OCI-LY7 (cell line): Measurements from ENCODE around the gene FALEC. TPM values are rescaled to one million over a fixed set of nuclear protein-coding genes. Genes with fewer than 3 reads are reported as not detected.

Source experiments
- BruUV-seq: library from RNA; stranded (reverse); fragments of 400-500 nt; replicated peaks from 2 replicates; lab custom pipeline; 2021; lab: Mats Ljungman, UMichigan
- CTCF ChIA-PET: fragments of 300-600 bp; sonication (Branson Sonifier 250); formaldehyde crosslinking; loops from one replicate; lab custom pipeline; 2022; ENCODE audit warnings: antibody characterized with exemption; ENCODE audit not compliant: unreplicated experiment; lab: Charles Lee
- POLR2A ChIA-PET: fragments of 300-600 bp; sonication (Branson Sonifier 250); formaldehyde crosslinking; loops from one replicate; lab custom pipeline; 2022; ENCODE audit warnings: antibody characterized with exemption; lab: Charles Lee
- DNase-seq: peaks from one replicate; pipeline ENCODE4 v3.0.0-alpha.2; 2015; ENCODE audit warnings: low spot score
- H2AFZ ChIP-seq: fragments of 200-600 bp; sonication (generic), shearing (Covaris generic); 2 replicates; pipeline ENCODE4 v1.6.1; 2014; ENCODE audit warnings: mild to moderate bottlenecking, antibody characterized with exemption, low read length, moderate library complexity
- H3K27ac ChIP-seq: fragments of 200-600 bp; sonication (generic); 2 replicates; pipeline ENCODE4 v1.5.1; 2014; ENCODE audit warnings: mixed run types, low read depth, mild to moderate bottlenecking, moderate library complexity, low read length, inconsistent platforms; ENCODE audit not compliant: poor library complexity, severe bottlenecking
- H3K36me3 ChIP-seq: fragments of 200-600 bp; sonication (generic); 2 replicates; pipeline ENCODE4 v1.6.1; 2014; ENCODE audit warnings: mild to moderate bottlenecking, antibody characterized with exemption, low read length, moderate library complexity, mixed read lengths; ENCODE audit not compliant: insufficient read depth
- H3K4me1 ChIP-seq: fragments of 200-600 bp; sonication (generic); 2 replicates; pipeline ENCODE4 v1.5.1; 2014; ENCODE audit warnings: mild to moderate bottlenecking, low read length; ENCODE audit not compliant: insufficient read depth, poor library complexity, severe bottlenecking
- H3K4me2 ChIP-seq: fragments of 200-600 bp; sonication (generic); 2 replicates; pipeline ENCODE4 v1.6.1; 2014; ENCODE audit warnings: mild to moderate bottlenecking, low read length
- H3K4me3 ChIP-seq: fragments of 200-600 bp; sonication (generic); 2 replicates; pipeline ENCODE4 v1.5.1; 2014; ENCODE audit warnings: mild to moderate bottlenecking, low read depth, low read length; ENCODE audit not compliant: poor library complexity, severe bottlenecking
- H3K79me2 ChIP-seq: fragments of 200-600 bp; sonication (generic); 2 replicates; pipeline ENCODE4 v1.6.1; 2016; ENCODE audit warnings: low read depth, mild to moderate bottlenecking, low read length, moderate library complexity, mixed read lengths; ENCODE audit not compliant: insufficient read depth
- H3K9me2 ChIP-seq: fragments of 200-600 bp; sonication (generic); 2 replicates; pipeline ENCODE4 v1.6.1; 2016; ENCODE audit warnings: mild to moderate bottlenecking, low read length, mixed read lengths; ENCODE audit not compliant: insufficient read depth
- H3K9me3 ChIP-seq: fragments of 200-600 bp; sonication (generic); 2 replicates; pipeline ENCODE4 v1.6.1; 2014; ENCODE audit warnings: mild to moderate bottlenecking, mixed run types, low read length, mixed read lengths
- H4K20me1 ChIP-seq: fragments of 200-600 bp; sonication (generic); 2 replicates; pipeline ENCODE4 v1.6.1; 2014; ENCODE audit warnings: mild to moderate bottlenecking, antibody characterized with exemption, low read length, moderate library complexity, mixed read lengths; ENCODE audit not compliant: insufficient read depth
- EZH2phosphoT487 ChIP-seq: fragments of 200-600 bp; sonication (generic); IDR thresholded peaks from 2 replicates; pipeline ENCODE4 v1.6.1; 2018; ENCODE audit warnings: low read depth, borderline replicate concordance, mild to moderate bottlenecking, mixed run types, antibody characterized with exemption, low read length, moderate library complexity, mixed read lengths
- intact Hi-C: fragments of 100-400 bp; cut with micrococcal nuclease; formaldehyde crosslinking; loops from one replicate; pipeline ENCODE4 v1.10.0; 2022; ENCODE audit not compliant: unreplicated experiment
- total RNA-seq, 2 experiments: library from RNA; depleted of rRNA in 1 of 2; stranded (reverse); fragments of >200 nt in 1 of 2; shearing (Covaris generic) in 1 of 2; gene quantifications; 2 replicates each; pipeline ENCODE4 v1.2.3, GENCODE V29; 2014 to 2022
- TF ChIP-seq, protein P1 (sequence below): fragments of 200-600 bp; sonication (generic); conservative IDR thresholded peaks from 2 replicates; pipeline ENCODE4 v1.5.1; 2014; ENCODE audit warnings: mild to moderate bottlenecking, antibody characterized with exemption, low read length, moderate library complexity, mixed read lengths

FALEC gene
- total RNA-seq, 2 experiments from 2014 or later, result 0.47 to 1.9 TPM

DNA sequence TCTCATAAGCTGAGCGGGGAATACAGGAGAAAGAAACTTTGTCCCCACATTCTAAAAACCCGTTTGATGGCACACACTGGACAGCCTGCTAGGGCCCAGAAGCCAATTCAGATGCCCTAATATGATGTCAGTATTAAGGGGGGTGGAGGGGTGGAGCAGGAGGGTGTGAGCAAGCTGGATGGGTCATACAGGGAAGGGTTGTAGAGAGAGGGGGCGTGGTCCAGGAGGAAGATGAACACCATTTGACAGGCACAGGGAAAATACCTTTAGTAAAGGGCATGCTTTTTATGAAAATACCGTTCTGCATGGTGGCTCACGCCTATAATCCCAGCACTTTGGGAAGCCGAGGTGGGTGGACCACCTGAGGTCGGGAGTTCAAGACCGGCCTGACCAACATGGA lies 22.4 kb upstream of the FALEC start:
- POLR2A ChIA-PET, result interaction anchor here (0.7 kb wide), 2 partner anchors 35 to 167 kb away, joined by 3 to 4 read pairs; no protein-coding TSS in a partner anchor
- H2AFZ ChIP-seq, result no peak overlapping the region

GRCh38 chr1:150498342-150498741 lies 17.2 kb upstream of the FALEC start:
- CTCF ChIA-PET, result no interaction called here
- Histone ChIP-seq H3K9me2 (no peaks in the 10 kb centered on the region), H3K4me2 (no peak overlapping the region), H3K36me3 (peaks cover 63% of the 10 kb centered on the region), H3K4me1 (no peaks in the 10 kb centered on the region), H4K20me1 (no peaks in the 10 kb centered on the region), H3K27ac (no peak overlapping the region), H3K9me3 (no peaks in the 10 kb centered on the region), H3K4me3 (no peak overlapping the region), H2AFZ (no peak overlapping the region), H3K79me2 (no peaks in the 10 kb centered on the region)
- BruUV-seq, result no TSS peak
- DNase-seq, result no peak
- TF ChIP-seq, protein P1, sequence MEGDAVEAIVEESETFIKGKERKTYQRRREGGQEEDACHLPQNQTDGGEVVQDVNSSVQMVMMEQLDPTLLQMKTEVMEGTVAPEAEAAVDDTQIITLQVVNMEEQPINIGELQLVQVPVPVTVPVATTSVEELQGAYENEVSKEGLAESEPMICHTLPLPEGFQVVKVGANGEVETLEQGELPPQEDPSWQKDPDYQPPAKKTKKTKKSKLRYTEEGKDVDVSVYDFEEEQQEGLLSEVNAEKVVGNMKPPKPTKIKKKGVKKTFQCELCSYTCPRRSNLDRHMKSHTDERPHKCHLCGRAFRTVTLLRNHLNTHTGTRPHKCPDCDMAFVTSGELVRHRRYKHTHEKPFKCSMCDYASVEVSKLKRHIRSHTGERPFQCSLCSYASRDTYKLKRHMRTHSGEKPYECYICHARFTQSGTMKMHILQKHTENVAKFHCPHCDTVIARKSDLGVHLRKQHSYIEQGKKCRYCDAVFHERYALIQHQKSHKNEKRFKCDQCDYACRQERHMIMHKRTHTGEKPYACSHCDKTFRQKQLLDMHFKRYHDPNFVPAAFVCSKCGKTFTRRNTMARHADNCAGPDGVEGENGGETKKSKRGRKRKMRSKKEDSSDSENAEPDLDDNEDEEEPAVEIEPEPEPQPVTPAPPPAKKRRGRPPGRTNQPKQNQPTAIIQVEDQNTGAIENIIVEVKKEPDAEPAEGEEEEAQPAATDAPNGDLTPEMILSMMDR, result no peak
- no peak for TF ChIP-seq EZH2phosphoT487
- POLR2A ChIA-PET, result interaction anchor here (0.6 kb wide), 1 partner anchor 500 kb away, joined by 3 read pairs; no protein-coding TSS in a partner anchor
- intact Hi-C loops, result no loop called here

More for the DNA sequence above, 22.4 kb upstream of the FALEC start:
- Histone ChIP-seq H3K9me3 (no peaks in the 10 kb centered on the region), H3K79me2 (peaks cover 8% of the 10 kb centered on the region; the same call in 1 of the 2 replicates), H3K27ac (no peak overlapping the region), H3K36me3 (peaks cover 69% of the 10 kb centered on the region), H3K9me2 (no peaks in the 10 kb centered on the region), H3K4me2 (no peak overlapping the region), H3K4me3 (no peak overlapping the region), H3K4me1 (peaks cover 6% of the 10 kb centered on the region), H4K20me1 (no peaks in the 10 kb centered on the region)
- intact Hi-C loops, result no loop called here
- CTCF ChIA-PET, result no interaction called here
- no peak for TF ChIP-seq EZH2phosphoT487
- TF ChIP-seq, protein P1, result no peak
- no peak for DNase-seq
- BruUV-seq, result no TSS peak

DNA sequence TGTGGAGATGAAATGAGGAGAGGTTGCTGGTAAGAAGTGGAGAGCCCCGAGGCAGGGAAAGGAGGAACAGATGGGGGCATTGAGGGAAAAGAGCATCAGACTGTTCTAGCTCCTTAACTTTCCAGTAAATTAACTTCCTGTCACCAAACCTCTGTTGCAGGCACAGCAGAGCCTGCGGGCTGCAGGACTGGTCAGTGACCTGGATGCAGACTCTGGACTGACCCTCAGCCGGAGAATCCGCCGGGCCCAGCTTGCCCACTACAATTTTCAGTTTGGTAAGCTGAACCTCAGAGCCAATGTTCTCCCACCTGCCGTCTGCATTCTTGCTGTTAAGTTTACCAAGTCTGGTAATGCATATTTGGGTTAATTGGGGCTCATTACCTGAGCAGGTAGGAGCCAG lies 10.1 kb upstream of the FALEC start:
- Histone ChIP-seq H3K79me2 (no peaks in the 10 kb centered on the region), H3K4me2 (no peak overlapping the region), H3K9me3 (no peaks in the 10 kb centered on the region), H3K4me3 (no peak overlapping the region), H3K4me1 (peaks cover 5% of the 10 kb centered on the region), H3K9me2 (no peaks in the 10 kb centered on the region), H3K36me3 (peaks cover 51% of the 10 kb centered on the region; the same call in 1 of the 2 replicates), H3K27ac (no peak overlapping the region), H4K20me1 (no peaks in the 10 kb centered on the region), H2AFZ (no peak overlapping the region)
- ChIA-PET CTCF (no interaction called here), POLR2A (no interaction called here)
- no peak for TF ChIP-seq EZH2phosphoT487
- TF ChIP-seq, protein P1, result no peak
- intact Hi-C loops, result no loop called here
- BruUV-seq, result no TSS peak
- DNase-seq, result no peak
